Stimulated activated CD4-positive, alpha-beta T cell treated with anti-CD3 and anti-CD28 coated beads, Interleukin-1b, Interleukin-23, amount 100 ng/mL, for 48 hours (primary cell): ENCODE results near the gene TEF.
"Not testable (repeated sequence)": the region's sequence is repeated elsewhere in the genome, so short reads cannot be mapped to it uniquely, and the experiment has no call there.

Source experiments
- DNase-seq: peaks from one replicate; pipeline ENCODE4 v3.0.0-alpha.2; 2020

The TEF gene

GRCh38 chr22:41429951-41430332 lies 48.2 kb downstream of the TEF start:
- DNase-seq = no peak

GRCh38 chr22:41431656-41432055 lies 49.9 kb downstream of the TEF start:
- DNase-seq = no peak

GRCh38 chr22:41433480-41433879 lies 51.7 kb downstream of the TEF start:
- DNase-seq = not testable (repeated sequence)

- DNase-seq = not testable (repeated sequence)
Observed at GRCh38 chr22:41434361-41435003, 52.7 kb downstream of the TEF start.

GRCh38 chr22:41435560-41435959 lies 53.8 kb downstream of the TEF start:
- no peak for DNase-seq

- no peak for DNase-seq
Observed at GRCh38 chr22:41436322-41437113, 54.8 kb downstream of the TEF start.

GRCh38 chr22:41437198-41437597 lies 55.5 kb downstream of the TEF start:
- DNase-seq = no peak

- DNase-seq = not testable (repeated sequence)
Observed at GRCh38 chr22:41440511-41440910, 58.8 kb downstream of the TEF start.

GRCh38 chr22:41442240-41442792 lies 60.6 kb downstream of the TEF start:
- DNase-seq = no peak

GRCh38 chr22:41444360-41445128 lies 62.8 kb downstream of the TEF start:
- DNase-seq = peak; percentile 92

- peak; percentile 24 for DNase-seq
Observed at GRCh38 chr22:41445129-41446056, 63.7 kb downstream of the TEF start.

- DNase-seq = peak; percentile 13
Observed at GRCh38 chr22:41446057-41446501, 64.3 kb downstream of the TEF start.

- DNase-seq = peak; percentile 95
Observed at GRCh38 chr22:41446639-41447434, 65.1 kb downstream of the TEF start, which contains the start of gene TOB2. Gene TOB2 (minus strand): TSS chr22:41446801. CDS start chr22:41437345, 9,456 bp downstream.

- peak; percentile 61 for DNase-seq
Observed at GRCh38 chr22:41447435-41448188, 65.9 kb downstream of the TEF start.

GRCh38 chr22:41448189-41448808 lies 66.6 kb downstream of the TEF start:
- peak; percentile 93 for DNase-seq
